Suprapubic skin (tissue), 4 donors: ENCODE measurements around the gene STEAP1B.
"Not testable (repeated sequence)": the region's sequence is repeated elsewhere in the genome, so short reads cannot be mapped to it uniquely, and the experiment has no call there.

Experiments
- POLR2A ChIP-seq, 2 donors: fragments of 450-650 bp; IDR thresholded peaks; one replicate each; pipeline ENCODE4 v1.6.1; 2017; ENCODE audit warnings: antibody characterized with exemption in 2 of 2, mild to moderate bottlenecking in 2 of 2, moderate library complexity in 2 of 2
- POLR2AphosphoS5 ChIP-seq, 3 donors: sonication (generic); formaldehyde crosslinking; IDR thresholded peaks; one replicate each; pipeline ENCODE4 v1.6.1; 2017; ENCODE audit warnings: antibody characterized with exemption in 3 of 3
- TF ChIP-seq, protein P1 (sequence below), 2 donors: fragments of 200-600 bp in 1 of 2; fragments of 450-650 bp in 1 of 2; sonication (generic) in 1 of 2; IDR thresholded peaks; one replicate each; pipeline ENCODE4 v1.5.1; 2016 to 2019; ENCODE audit warnings: antibody characterized with exemption in 2 of 2, mild to moderate bottlenecking in 1 of 2, moderate library complexity in 1 of 2

DNA sequence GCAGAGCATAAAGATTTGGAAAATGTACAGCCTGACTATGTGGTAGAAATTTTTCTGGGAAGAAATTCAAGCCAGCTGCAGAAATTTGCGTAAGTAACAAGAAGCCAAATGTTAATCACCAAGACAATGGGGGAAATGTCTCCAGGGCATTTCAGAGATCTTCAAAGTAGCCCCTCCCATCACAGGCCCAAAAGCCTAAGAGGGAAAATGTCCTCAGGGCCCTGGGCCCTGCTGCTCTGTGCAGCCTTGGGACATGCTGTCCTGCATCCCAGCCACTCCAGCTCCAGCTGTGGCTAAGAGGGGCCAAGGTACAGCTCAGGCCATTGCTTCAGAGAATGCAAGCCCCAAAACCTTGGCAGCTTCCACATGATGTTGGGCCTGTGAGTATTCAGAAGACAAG, 19.6 kb upstream of the STEAP1B start:
- TF ChIP-seq POLR2A, POLR2AphosphoS5 (IDR thresholded peaks at IDR 0.05): not testable (repeated sequence)
- TF ChIP-seq, protein P1, sequence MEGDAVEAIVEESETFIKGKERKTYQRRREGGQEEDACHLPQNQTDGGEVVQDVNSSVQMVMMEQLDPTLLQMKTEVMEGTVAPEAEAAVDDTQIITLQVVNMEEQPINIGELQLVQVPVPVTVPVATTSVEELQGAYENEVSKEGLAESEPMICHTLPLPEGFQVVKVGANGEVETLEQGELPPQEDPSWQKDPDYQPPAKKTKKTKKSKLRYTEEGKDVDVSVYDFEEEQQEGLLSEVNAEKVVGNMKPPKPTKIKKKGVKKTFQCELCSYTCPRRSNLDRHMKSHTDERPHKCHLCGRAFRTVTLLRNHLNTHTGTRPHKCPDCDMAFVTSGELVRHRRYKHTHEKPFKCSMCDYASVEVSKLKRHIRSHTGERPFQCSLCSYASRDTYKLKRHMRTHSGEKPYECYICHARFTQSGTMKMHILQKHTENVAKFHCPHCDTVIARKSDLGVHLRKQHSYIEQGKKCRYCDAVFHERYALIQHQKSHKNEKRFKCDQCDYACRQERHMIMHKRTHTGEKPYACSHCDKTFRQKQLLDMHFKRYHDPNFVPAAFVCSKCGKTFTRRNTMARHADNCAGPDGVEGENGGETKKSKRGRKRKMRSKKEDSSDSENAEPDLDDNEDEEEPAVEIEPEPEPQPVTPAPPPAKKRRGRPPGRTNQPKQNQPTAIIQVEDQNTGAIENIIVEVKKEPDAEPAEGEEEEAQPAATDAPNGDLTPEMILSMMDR (IDR thresholded peaks at IDR 0.05): not testable (repeated sequence)
